ENCODE measurements around the gene RREB1.

The RREB1 gene

DNA sequence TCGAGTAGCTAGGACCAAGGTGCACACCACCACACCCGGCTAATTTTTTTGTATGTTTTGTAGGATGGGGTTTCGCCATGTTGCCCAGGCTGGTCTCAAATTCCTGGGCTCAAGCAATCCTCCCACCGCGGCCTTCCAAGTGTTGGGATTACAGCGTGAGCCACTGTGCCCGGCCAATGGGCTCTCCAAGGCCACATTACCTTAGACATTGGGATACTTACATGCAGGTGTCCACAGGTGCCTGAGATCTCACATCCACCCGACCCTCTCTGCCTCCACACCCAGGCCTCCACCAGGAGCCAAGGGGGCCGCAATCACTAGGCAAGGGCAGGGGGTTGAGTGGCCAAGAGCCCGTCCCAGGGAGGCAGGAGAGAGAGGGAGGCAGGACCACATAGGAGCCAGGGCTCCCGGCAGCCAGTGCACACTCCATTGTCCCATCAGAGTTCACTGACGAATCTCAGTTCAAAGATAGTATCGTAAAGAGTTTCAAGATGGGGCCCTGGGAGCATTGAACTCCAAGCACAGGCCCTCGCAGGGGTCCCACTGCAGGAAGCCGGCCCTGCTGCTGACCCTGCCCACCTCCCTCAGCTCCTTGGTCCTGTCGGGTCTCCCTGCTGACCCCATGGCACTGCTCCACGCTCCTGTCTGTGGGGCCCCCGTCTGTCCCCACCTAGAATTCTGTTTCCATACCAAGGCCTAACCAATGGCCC is 149.9 kb downstream of the RREB1 start:
- peaks cover 2% of the 10 kb centered on the region; the same call in 1 of the 2 replicates for H3K4me1 ChIP-seq (ENCODE audit: control insufficient read depth, insufficient read depth, low read length)
- POLR2A ChIA-PET = no interaction called here
- TF ChIP-seq ZNF830 (tag by site-specific recombination; IDR thresholded peaks at IDR 0.05; ENCODE audit: low read depth) (no peak), GLI4 (tag by site-specific recombination; IDR thresholded peaks at IDR 0.05) (no peak), ZNF561 (tag by site-specific recombination; IDR thresholded peaks at IDR 0.05; ENCODE audit: borderline replicate concordance) (no peak), ZNF530 (tag by site-specific recombination; IDR thresholded peaks at IDR 0.05; ENCODE audit: low read depth) (no peak), ZNF701 (tag by site-specific recombination; IDR thresholded peaks at IDR 0.05) (no peak), ZEB2 (tag by site-specific recombination; IDR thresholded peaks at IDR 0.05) (no peak), ZNF19 (tag by site-specific recombination; IDR thresholded peaks at IDR 0.05; ENCODE audit: low read depth) (no peak), ZNF501 (tag by site-specific recombination; IDR thresholded peaks at IDR 0.05) (no peak), FEZF1 (tag by site-specific recombination; IDR thresholded peaks at IDR 0.05) (no peak), ZNF362 (tag by site-specific recombination; IDR thresholded peaks at IDR 0.05) (no peak), ZNF354C (tag by site-specific recombination; IDR thresholded peaks at IDR 0.05; ENCODE audit: borderline replicate concordance, low read depth) (no peak), ZNF10 (tag by site-specific recombination; IDR thresholded peaks at IDR 0.05) (no peak), ZNF132 (tag by site-specific recombination; IDR thresholded peaks at IDR 0.05; ENCODE audit: borderline replicate concordance) (no peak), ZNF654 (tag by site-specific recombination; IDR thresholded peaks at IDR 0.05; ENCODE audit: low read depth) (no peak), TRIM28 (IDR thresholded peaks at IDR 0.05; ENCODE audit: borderline replicate concordance, low read length) (no peak)
- TF ChIP-seq, protein P1, sequence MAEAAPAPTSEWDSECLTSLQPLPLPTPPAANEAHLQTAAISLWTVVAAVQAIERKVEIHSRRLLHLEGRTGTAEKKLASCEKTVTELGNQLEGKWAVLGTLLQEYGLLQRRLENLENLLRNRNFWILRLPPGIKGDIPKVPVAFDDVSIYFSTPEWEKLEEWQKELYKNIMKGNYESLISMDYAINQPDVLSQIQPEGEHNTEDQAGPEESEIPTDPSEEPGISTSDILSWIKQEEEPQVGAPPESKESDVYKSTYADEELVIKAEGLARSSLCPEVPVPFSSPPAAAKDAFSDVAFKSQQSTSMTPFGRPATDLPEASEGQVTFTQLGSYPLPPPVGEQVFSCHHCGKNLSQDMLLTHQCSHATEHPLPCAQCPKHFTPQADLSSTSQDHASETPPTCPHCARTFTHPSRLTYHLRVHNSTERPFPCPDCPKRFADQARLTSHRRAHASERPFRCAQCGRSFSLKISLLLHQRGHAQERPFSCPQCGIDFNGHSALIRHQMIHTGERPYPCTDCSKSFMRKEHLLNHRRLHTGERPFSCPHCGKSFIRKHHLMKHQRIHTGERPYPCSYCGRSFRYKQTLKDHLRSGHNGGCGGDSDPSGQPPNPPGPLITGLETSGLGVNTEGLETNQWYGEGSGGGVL (tag by site-specific recombination; IDR thresholded peaks at IDR 0.05) = no peak
- TF ChIP-seq, protein P2, sequence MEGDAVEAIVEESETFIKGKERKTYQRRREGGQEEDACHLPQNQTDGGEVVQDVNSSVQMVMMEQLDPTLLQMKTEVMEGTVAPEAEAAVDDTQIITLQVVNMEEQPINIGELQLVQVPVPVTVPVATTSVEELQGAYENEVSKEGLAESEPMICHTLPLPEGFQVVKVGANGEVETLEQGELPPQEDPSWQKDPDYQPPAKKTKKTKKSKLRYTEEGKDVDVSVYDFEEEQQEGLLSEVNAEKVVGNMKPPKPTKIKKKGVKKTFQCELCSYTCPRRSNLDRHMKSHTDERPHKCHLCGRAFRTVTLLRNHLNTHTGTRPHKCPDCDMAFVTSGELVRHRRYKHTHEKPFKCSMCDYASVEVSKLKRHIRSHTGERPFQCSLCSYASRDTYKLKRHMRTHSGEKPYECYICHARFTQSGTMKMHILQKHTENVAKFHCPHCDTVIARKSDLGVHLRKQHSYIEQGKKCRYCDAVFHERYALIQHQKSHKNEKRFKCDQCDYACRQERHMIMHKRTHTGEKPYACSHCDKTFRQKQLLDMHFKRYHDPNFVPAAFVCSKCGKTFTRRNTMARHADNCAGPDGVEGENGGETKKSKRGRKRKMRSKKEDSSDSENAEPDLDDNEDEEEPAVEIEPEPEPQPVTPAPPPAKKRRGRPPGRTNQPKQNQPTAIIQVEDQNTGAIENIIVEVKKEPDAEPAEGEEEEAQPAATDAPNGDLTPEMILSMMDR (tag by site-specific recombination; IDR thresholded peaks at IDR 0.05) = no peak
- CTCF ChIA-PET = interaction anchor here (1.1 kb wide), 1 partner anchor 14 kb away, joined by 4 read pairs; no protein-coding TSS in a partner anchor
- no peaks in the 10 kb centered on the region for H3K36me3 ChIP-seq (ENCODE audit: control insufficient read depth in 2 of 2, insufficient read depth in 1 of 2, low read length in 2 of 2)
- no peak overlapping the region for H3K27ac ChIP-seq (ENCODE audit: extremely low read depth, low read depth, low read length)
- H3K4me3 ChIP-seq (ENCODE audit: low read depth, low read length) = no peak overlapping the region
- H3K9me3 ChIP-seq (ENCODE audit: control insufficient read depth, insufficient read depth, low read depth, low read length) = no peaks in the 10 kb centered on the region

DNA sequence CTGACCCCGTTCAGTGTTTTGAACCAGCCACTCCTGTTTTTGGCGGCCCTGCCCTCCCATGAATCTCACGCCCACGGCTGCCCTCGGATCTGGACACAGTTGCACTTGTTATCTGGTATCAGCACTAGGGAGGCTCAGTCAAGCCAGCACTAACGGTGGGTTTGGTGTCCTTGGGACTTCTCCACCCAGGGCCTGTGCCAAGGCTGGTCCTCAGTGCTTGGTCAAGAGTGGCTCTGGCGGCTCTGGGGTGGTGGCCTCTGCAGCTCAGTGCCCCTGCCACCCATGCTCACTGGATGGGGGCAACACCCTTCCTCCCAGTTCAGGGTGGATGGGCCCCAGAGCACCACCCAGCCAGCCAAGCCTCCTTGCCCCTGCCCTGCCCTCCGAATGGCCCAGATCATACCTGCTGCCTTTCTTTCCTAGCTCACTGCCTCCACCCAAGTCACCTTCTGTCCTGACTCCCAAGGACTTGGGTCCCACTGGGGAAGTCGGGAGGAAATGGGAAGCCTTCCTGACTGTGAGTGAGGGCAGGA is 150.5 kb downstream of the RREB1 start:
- Histone ChIP-seq H3K9me3 (ENCODE audit: control insufficient read depth, insufficient read depth, low read depth, low read length) (no peaks in the 10 kb centered on the region), H3K27ac (ENCODE audit: extremely low read depth, low read depth, low read length) (no peak overlapping the region), H3K4me1 (ENCODE audit: control insufficient read depth, insufficient read depth, low read length) (peaks cover 2% of the 10 kb centered on the region; the same call in 1 of the 2 replicates), H3K4me3 (ENCODE audit: low read depth, low read length) (no peak overlapping the region), H3K36me3 (ENCODE audit: control insufficient read depth in 2 of 2, insufficient read depth in 1 of 2, low read length in 2 of 2) (no peaks in the 10 kb centered on the region)
- no peak for TF ChIP-seq GLIS1 (tag by site-specific recombination; IDR thresholded peaks at IDR 0.05)
- TF ChIP-seq ZNF501 (tag by site-specific recombination; IDR thresholded peaks at IDR 0.05) = no peak
- TF ChIP-seq KLF10 (tag by site-specific recombination; IDR thresholded peaks at IDR 0.05) = no peak
- POLR2A ChIA-PET = no interaction called here
- CTCF ChIA-PET = no interaction called here
